DND-41 (cell line): ENCODE data around the gene OSBPL9.

Experiments
- ATAC-seq: fragments of 200-7000 bp; cut with Tn5 transposase; 3 replicates; pipeline ENCODE4 v1.9.1; 2021; ENCODE audit warnings: low read depth; ENCODE audit not compliant: insufficient read depth
- DNase-seq: peaks from one replicate; pipeline ENCODE4 v3.0.0-alpha.2; 2020
- H2AFZ ChIP-seq: 2 replicates; pipeline ENCODE4 v1.6.0; 2012; ENCODE audit warnings: low read depth, low read length
- H3K27ac ChIP-seq: 2 replicates; pipeline ENCODE4 v1.5.1; 2012; ENCODE audit warnings: low read length, inconsistent platforms
- H3K27me3 ChIP-seq: fragments of 200-600 bp; sonication (generic); 2 replicates; pipeline ENCODE4 v1.6.0; 2012; ENCODE audit warnings: low read length, mild to moderate bottlenecking, inconsistent platforms; ENCODE audit not compliant: insufficient read depth, poor library complexity
- H3K36me3 ChIP-seq: 2 replicates; pipeline ENCODE4 v1.5.1; 2012; ENCODE audit warnings: low read length, inconsistent platforms; ENCODE audit not compliant: insufficient read depth
- H3K4me1 ChIP-seq: 2 replicates; pipeline ENCODE4 v1.5.1; 2012; ENCODE audit warnings: mild to moderate bottlenecking, low read length; ENCODE audit not compliant: insufficient read depth
- H3K4me2 ChIP-seq: 2 replicates; pipeline ENCODE4 v1.6.0; 2012; ENCODE audit warnings: mild to moderate bottlenecking, moderate library complexity, low read length, inconsistent platforms; ENCODE audit not compliant: insufficient read depth
- H3K4me3 ChIP-seq, 2 experiments: fragments of 200-600 bp in 1 of 2; shearing (Covaris generic) in 1 of 2; 2 replicates each; pipeline ENCODE4 v1.5.1; 2012 to 2016; ENCODE audit warnings: inconsistent platforms in 2 of 2, low read length in 2 of 2, mild to moderate bottlenecking in 2 of 2, low read depth in 1 of 2, moderate library complexity in 1 of 2
- H3K79me2 ChIP-seq: 2 replicates; pipeline ENCODE4 v1.6.0; 2012; ENCODE audit warnings: low read length, inconsistent platforms; ENCODE audit not compliant: insufficient read depth
- H3K9ac ChIP-seq: 2 replicates; pipeline ENCODE4 v1.6.0; 2012; ENCODE audit warnings: low read depth, mild to moderate bottlenecking, inconsistent platforms, low read length, moderate library complexity
- H3K9me3 ChIP-seq: 2 replicates; pipeline ENCODE4 v1.5.1; 2012; ENCODE audit warnings: low read length, moderate library complexity, mild to moderate bottlenecking, inconsistent platforms; ENCODE audit not compliant: insufficient read depth, severe bottlenecking
- H4K20me1 ChIP-seq: 2 replicates; pipeline ENCODE4 v1.6.0; 2012; ENCODE audit warnings: low read length; ENCODE audit not compliant: insufficient read depth
- EZH2 ChIP-seq: IDR thresholded peaks from 3 replicates; pipeline ENCODE4 v1.6.1; 2012; ENCODE audit warnings: borderline replicate concordance, low read depth, mild to moderate bottlenecking, moderate library complexity, low read length, inconsistent platforms; ENCODE audit not compliant: severe bottlenecking
- TF ChIP-seq, protein P1 (sequence below): IDR thresholded peaks from 2 replicates; pipeline ENCODE4 v1.5.1; 2012; ENCODE audit warnings: borderline replicate concordance, low read length, moderate library complexity, mild to moderate bottlenecking; ENCODE audit not compliant: poor library complexity, severe bottlenecking; ENCODE audit errors: extremely low read depth

OSBPL9 gene

GRCh38 chr1:51716746-51717145 lies 99.9 kb downstream of the OSBPL9 start:
- no peak overlapping the region for H3K27ac ChIP-seq
- H3K9ac ChIP-seq = no peak overlapping the region
- no peaks in the 10 kb centered on the region for H3K4me1 ChIP-seq
- H3K79me2 ChIP-seq = no peaks in the 10 kb centered on the region
- no peaks in the 10 kb centered on the region for H3K36me3 ChIP-seq
- H3K9me3 ChIP-seq = no peaks in the 10 kb centered on the region
- ATAC-seq (no peak), DNase-seq (no peak)
- H3K4me3 ChIP-seq = no peak overlapping the region
- no peak overlapping the region for H2AFZ ChIP-seq
- TF ChIP-seq EZH2 = no peak
- TF ChIP-seq, protein P1, sequence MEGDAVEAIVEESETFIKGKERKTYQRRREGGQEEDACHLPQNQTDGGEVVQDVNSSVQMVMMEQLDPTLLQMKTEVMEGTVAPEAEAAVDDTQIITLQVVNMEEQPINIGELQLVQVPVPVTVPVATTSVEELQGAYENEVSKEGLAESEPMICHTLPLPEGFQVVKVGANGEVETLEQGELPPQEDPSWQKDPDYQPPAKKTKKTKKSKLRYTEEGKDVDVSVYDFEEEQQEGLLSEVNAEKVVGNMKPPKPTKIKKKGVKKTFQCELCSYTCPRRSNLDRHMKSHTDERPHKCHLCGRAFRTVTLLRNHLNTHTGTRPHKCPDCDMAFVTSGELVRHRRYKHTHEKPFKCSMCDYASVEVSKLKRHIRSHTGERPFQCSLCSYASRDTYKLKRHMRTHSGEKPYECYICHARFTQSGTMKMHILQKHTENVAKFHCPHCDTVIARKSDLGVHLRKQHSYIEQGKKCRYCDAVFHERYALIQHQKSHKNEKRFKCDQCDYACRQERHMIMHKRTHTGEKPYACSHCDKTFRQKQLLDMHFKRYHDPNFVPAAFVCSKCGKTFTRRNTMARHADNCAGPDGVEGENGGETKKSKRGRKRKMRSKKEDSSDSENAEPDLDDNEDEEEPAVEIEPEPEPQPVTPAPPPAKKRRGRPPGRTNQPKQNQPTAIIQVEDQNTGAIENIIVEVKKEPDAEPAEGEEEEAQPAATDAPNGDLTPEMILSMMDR = no peak
- no peak overlapping the region for H3K4me2 ChIP-seq
- H3K27me3 ChIP-seq = no peaks in the 10 kb centered on the region
- no peaks in the 10 kb centered on the region for H4K20me1 ChIP-seq

DNA sequence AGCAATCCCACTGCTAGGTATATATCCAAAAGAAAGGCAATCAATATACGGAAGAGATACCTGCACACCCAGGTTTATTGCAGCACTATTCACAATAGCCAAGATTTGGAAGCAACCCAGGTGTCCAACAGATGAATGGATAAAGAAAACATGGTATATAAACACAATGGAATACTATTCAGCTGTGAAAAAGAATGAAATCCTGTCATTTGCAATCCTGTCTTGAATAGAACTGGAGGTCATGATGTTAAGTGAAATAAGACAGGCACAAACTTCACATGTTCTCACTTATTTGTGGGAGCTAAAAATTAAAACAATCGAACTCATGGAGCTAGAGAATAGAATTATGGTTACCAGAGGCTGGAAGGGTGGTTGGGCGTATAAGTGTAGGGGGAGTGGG lies 101.0 kb downstream of the OSBPL9 start:
- Histone ChIP-seq H3K36me3 (no peaks in the 10 kb centered on the region), H3K27ac (no peak overlapping the region), H3K9me3 (no peaks in the 10 kb centered on the region), H3K9ac (no peak overlapping the region), H3K79me2 (no peaks in the 10 kb centered on the region), H3K4me2 (no peak overlapping the region), H3K4me3 (no peak overlapping the region), H3K27me3 (no peaks in the 10 kb centered on the region), H2AFZ (no peak overlapping the region), H3K4me1 (no peaks in the 10 kb centered on the region), H4K20me1 (no peaks in the 10 kb centered on the region)
- DNase-seq = no peak
- ATAC-seq = no peak
- TF ChIP-seq, protein P1 = no peak
- no peak for TF ChIP-seq EZH2

GRCh38 chr1:51719146-51719545 lies 102.3 kb downstream of the OSBPL9 start:
- DNase-seq (no peak), ATAC-seq (no peak)
- H3K27me3 ChIP-seq = no peaks in the 10 kb centered on the region
- H3K27ac ChIP-seq = no peak overlapping the region
- H3K9ac ChIP-seq = no peak overlapping the region
- H3K4me3 ChIP-seq = no peak overlapping the region
- TF ChIP-seq EZH2 = no peak
- no peak overlapping the region for H2AFZ ChIP-seq
- no peaks in the 10 kb centered on the region for H3K4me1 ChIP-seq
- no peaks in the 10 kb centered on the region for H3K36me3 ChIP-seq
- H3K4me2 ChIP-seq = no peak overlapping the region
- H3K9me3 ChIP-seq = no peaks in the 10 kb centered on the region
- H3K79me2 ChIP-seq = no peaks in the 10 kb centered on the region
- H4K20me1 ChIP-seq = no peaks in the 10 kb centered on the region

- peaks cover 16% of the 10 kb centered on the region for H3K4me1 ChIP-seq
- H2AFZ ChIP-seq = no peak overlapping the region
- H3K4me2 ChIP-seq = no peak overlapping the region
- no peak overlapping the region for H3K9ac ChIP-seq
- no peak overlapping the region for H3K4me3 ChIP-seq
- TF ChIP-seq, protein P1 = no peak
- TF ChIP-seq EZH2 = no peak
- H3K9me3 ChIP-seq = no peaks in the 10 kb centered on the region
- no peaks in the 10 kb centered on the region for H3K36me3 ChIP-seq
- no peak for ATAC-seq
- no peaks in the 10 kb centered on the region for H3K79me2 ChIP-seq
- no peak for DNase-seq
- no peaks in the 10 kb centered on the region for H4K20me1 ChIP-seq
- H3K27me3 ChIP-seq = no peaks in the 10 kb centered on the region
- H3K27ac ChIP-seq = no peak overlapping the region
Measured at GRCh38 chr1:51724797-51725196, 107.9 kb downstream of the OSBPL9 start.
